HepG2 (cell line): Measurements from ENCODE around the gene MMP24OS. TPM values are rescaled to one million over a fixed set of nuclear protein-coding genes. Genes with fewer than 3 reads are reported as not detected.

Experiments
- CBFB ChIP-seq: sonication (generic); formaldehyde crosslinking; IDR thresholded peaks from 2 replicates; pipeline ENCODE4 v1.4.0; 2020; ENCODE audit warnings: missing genetic modification reagents
- CTCF ChIP-seq: sonication (generic); formaldehyde crosslinking; IDR thresholded peaks from 2 replicates; pipeline ENCODE4 v1.5.0; 2020; ENCODE audit warnings: mild to moderate bottlenecking, missing genetic modification reagents, moderate library complexity
- HDAC6 ChIP-seq: fragments of 200-600 bp; sonication (generic); IDR thresholded peaks from 2 replicates; pipeline ENCODE4 v1.7.0; 2017; ENCODE audit warnings: mild to moderate bottlenecking, antibody characterized with exemption, low read length, low read depth
- HMGXB3 ChIP-seq: sonication (generic); formaldehyde crosslinking; IDR thresholded peaks from 2 replicates; pipeline ENCODE4 v1.4.0; 2020; ENCODE audit warnings: missing genetic modification reagents, borderline replicate concordance
- MAFG ChIP-seq: sonication (generic); formaldehyde crosslinking; IDR thresholded peaks from 2 replicates; pipeline ENCODE4 v1.5.1; 2020; ENCODE audit warnings: mild to moderate bottlenecking, missing genetic modification reagents
- MTA3 ChIP-seq: sonication (generic); formaldehyde crosslinking; IDR thresholded peaks from 2 replicates; pipeline ENCODE4 v1.4.0; 2020; ENCODE audit warnings: missing genetic modification reagents
- NCOA1 ChIP-seq: sonication (generic); formaldehyde crosslinking; IDR thresholded peaks from 2 replicates; pipeline ENCODE4 v1.9.0; 2021; ENCODE audit warnings: missing genetic modification reagents
- NFE2L1 ChIP-seq: sonication (generic); formaldehyde crosslinking; IDR thresholded peaks from 2 replicates; pipeline ENCODE4 v1.4.0; 2020; ENCODE audit warnings: missing genetic modification reagents, mild to moderate bottlenecking, borderline replicate concordance
- PCBP1 ChIP-seq: fragments of 200-400 bp; formaldehyde crosslinking; IDR thresholded peaks from 2 replicates; pipeline ENCODE4 v1.6.1; 2017; ENCODE audit warnings: mild to moderate bottlenecking, low read depth, low read length, borderline replicate concordance
- THAP11 ChIP-seq: IDR thresholded peaks from 2 replicates; pipeline ENCODE4 v1.6.1; 2016; ENCODE audit warnings: missing biosample characterization, missing genetic modification reagents
- XBP1 ChIP-seq: sonication (generic); formaldehyde crosslinking; IDR thresholded peaks from 2 replicates; pipeline ENCODE4 v1.5.0; 2020; ENCODE audit warnings: missing genetic modification reagents
- ZHX1 ChIP-seq: sonication (generic); formaldehyde crosslinking; IDR thresholded peaks from 2 replicates; pipeline ENCODE4 v1.8.1; 2022; ENCODE audit warnings: low read depth, mild to moderate bottlenecking, missing genetic modification reagents
- ZNF276 ChIP-seq: sonication (generic); formaldehyde crosslinking; IDR thresholded peaks from 2 replicates; pipeline ENCODE4 v1.4.0; 2020; ENCODE audit warnings: mild to moderate bottlenecking, low read depth, missing genetic modification reagents
- ZNF496 ChIP-seq: sonication (generic); formaldehyde crosslinking; IDR thresholded peaks from 2 replicates; pipeline ENCODE4 v1.8.1; 2023; ENCODE audit warnings: mild to moderate bottlenecking, moderate library complexity, missing genetic modification reagents; ENCODE audit not compliant: insufficient replicate concordance
- ZNF569 ChIP-seq: sonication (generic); formaldehyde crosslinking; IDR thresholded peaks from 2 replicates; pipeline ENCODE4 v1.5.0; 2020; ENCODE audit warnings: mild to moderate bottlenecking, missing genetic modification reagents, moderate library complexity, borderline replicate concordance
- ZNF704 ChIP-seq: sonication (generic); formaldehyde crosslinking; IDR thresholded peaks from 2 replicates; pipeline ENCODE4 v1.8.1; 2023; ENCODE audit warnings: mild to moderate bottlenecking, inconsistent platforms, moderate library complexity, missing genetic modification reagents, borderline replicate concordance
- polyA plus RNA-seq, 8 experiments: library from polyadenylated mRNA; depleted of rRNA in 3 of 8; stranded (reverse) in 7 of 8; unstranded in 1 of 8; fragments of >200 nt; fragmentation: Illumina TruSeq in 4 of 8; extraction: Trizol in 4 of 8; gene quantifications; 2 replicates each; pipeline versions ENCODE4 v1.2.1 to v1.2.3, GENCODE V29; 2011 to 2016; ENCODE audit warnings: low read depth in 4 of 8, missing spikeins in 1 of 8, mixed read lengths in 1 of 8; ENCODE audit not compliant: insufficient read depth in 1 of 8
- total RNA-seq, 5 experiments: library from RNA; depleted of rRNA; stranded (reverse); fragments of >200 nt; fragmentation: Illumina TruSeq; extraction: Trizol; gene quantifications; 2 replicates each; pipeline ENCODE4 v1.2.3, GENCODE V29; 2016; ENCODE audit warnings: low read depth in 1 of 5

MMP24OS gene
- total and polyA plus RNA-seq, 2 of the 13 experiments (the other 11 are each of a cell fraction or from before 2014, with no cell fraction given): 6.0 to 8.5 TPM

- TF ChIP-seq HMGXB3 (CRISPR knock-in tag): no peak
- peak; percentile 83; the same call in 1 of the 2 replicates for TF ChIP-seq NCOA1 (CRISPR knock-in tag)
- TF ChIP-seq HDAC6: no peak
- peak; percentile 54 for TF ChIP-seq ZHX1 (CRISPR knock-in tag)
- TF ChIP-seq XBP1: no peak
- no peak for TF ChIP-seq PCBP1
- peak; percentile 63; the same call in 1 of the 2 replicates for TF ChIP-seq THAP11 (CRISPR knock-in tag)
- TF ChIP-seq MAFG (CRISPR knock-in tag): no peak
- TF ChIP-seq CBFB (CRISPR knock-in tag): 0 out of 2 replicates have a peak, but pooled peaks have one; percentile 23
- 0 out of 2 replicates have a peak, but pooled peaks have one; percentile 26 for TF ChIP-seq CTCF
- no peak for TF ChIP-seq ZNF569
- no peak for TF ChIP-seq ZNF496 (CRISPR knock-in tag)
- TF ChIP-seq ZNF276 (CRISPR knock-in tag): no peak
- TF ChIP-seq NFE2L1: no peak
- TF ChIP-seq ZNF704 (CRISPR knock-in tag): no peak
- no peak for TF ChIP-seq MTA3
Observed at GRCh38 chr20:35286077-35286898, 8.4 kb upstream of the MMP24OS start (continued).
